Measurements from ENCODE around the gene RPL41. TPM values are rescaled to one million over a fixed set of nuclear protein-coding genes. Genes with fewer than 3 reads are reported as not detected.

Gene RPL41
- polyA plus RNA-seq, 3 donors: 2,986 to 5,048 (median 3,308) TPM

DNA sequence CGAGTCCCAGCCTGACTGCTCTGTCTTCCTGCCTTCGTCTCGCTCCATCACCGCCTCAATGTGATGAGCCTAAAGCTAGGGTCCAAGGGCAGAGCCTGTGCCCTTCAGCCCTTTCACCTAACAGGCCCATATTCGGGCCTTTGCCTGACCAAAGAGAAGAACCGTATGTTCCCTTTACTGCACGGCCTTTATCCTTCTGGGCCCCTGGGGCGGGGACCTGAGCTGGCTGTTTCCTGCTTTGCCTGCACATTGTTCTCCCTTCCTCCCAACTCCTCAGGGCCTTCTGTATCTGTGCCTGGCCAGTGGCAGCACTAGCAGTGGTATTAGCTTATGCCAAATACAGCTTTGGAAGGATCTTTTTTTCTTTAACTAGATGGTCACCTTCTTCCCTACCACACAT is 27.4 kb downstream of the RPL41 start:
- Mint-ChIP-seq H3K27ac (peak overlapping the region in 6 of 7 donors; percentile 52 to 87 (median 84)), H3K4me1 (peaks cover 29% of the 10 kb centered on the region), H3K4me3 (peak overlapping the region; percentile 27 to 35), H3K9me3 (peaks cover 0 to 2% (median 0%) of the 10 kb centered on the region in 7 donors), H3K27me3 (ENCODE audit: low read depth in 3 of 3) (peaks cover 0 to 2% (median 0%) of the 10 kb centered on the region in 3 donors), H3K36me3 (peaks cover 52 to 60% of the 10 kb centered on the region in 2 donors)
- Histone ChIP-seq H3K79me2 (ENCODE audit: insufficient read depth, low read length) (no peaks in the 10 kb centered on the region), H3K27me3 (ENCODE audit: control insufficient read depth in 2 of 2, insufficient read depth in 2 of 2, low read length in 2 of 2) (no peaks in the 10 kb centered on the region), H3K4me2 (replicated peaks; ENCODE audit: extremely low read depth, low read length, poor library complexity, severe bottlenecking) (peak overlapping the region; percentile 19), H3K36me3 (replicated peaks in 1 of 2; ENCODE audit: control insufficient read depth in 1 of 2, insufficient read depth in 2 of 2, low read length in 2 of 2) (peaks cover 41 to 53% of the 10 kb centered on the region in 2 donors), H3K4me1 (ENCODE audit: control insufficient read depth in 1 of 2, insufficient read depth in 2 of 2, low read length in 2 of 2) (peaks cover 29 to 30% of the 10 kb centered on the region in 2 donors), H3K4me3 (replicated peaks in 1 of 3; ENCODE audit: low read depth in 2 of 3, low read length in 3 of 3) (peak overlapping the region in 1 of 3 experiments; percentile 23), H2AFZ (ENCODE audit: insufficient read depth, low read depth, low read length, poor library complexity, severe bottlenecking) (peak overlapping the region; percentile 11), H3K27ac (ENCODE audit: low read depth in 1 of 2, low read length in 2 of 2) (peak overlapping the region; percentile 46 to 60), H4K20me1 (ENCODE audit: insufficient read depth, low read length) (no peaks in the 10 kb centered on the region), H3K9ac (ENCODE audit: insufficient read depth, low read length, poor library complexity, severe bottlenecking) (peak overlapping the region; percentile 19), H3K9me3 (replicated peaks in 1 of 2; ENCODE audit: control insufficient read depth in 1 of 2, insufficient read depth in 1 of 2, low read length in 2 of 2) (no peaks in the 10 kb centered on the region)
- DNase-seq: no peak
- intact Hi-C loops (cut with micrococcal nuclease): no loop called here
- 59% methylated on average over 7 of the region's 8 CpGs for WGBS (ENCODE audit: insufficient coverage)
- TF ChIP-seq, protein P1, sequence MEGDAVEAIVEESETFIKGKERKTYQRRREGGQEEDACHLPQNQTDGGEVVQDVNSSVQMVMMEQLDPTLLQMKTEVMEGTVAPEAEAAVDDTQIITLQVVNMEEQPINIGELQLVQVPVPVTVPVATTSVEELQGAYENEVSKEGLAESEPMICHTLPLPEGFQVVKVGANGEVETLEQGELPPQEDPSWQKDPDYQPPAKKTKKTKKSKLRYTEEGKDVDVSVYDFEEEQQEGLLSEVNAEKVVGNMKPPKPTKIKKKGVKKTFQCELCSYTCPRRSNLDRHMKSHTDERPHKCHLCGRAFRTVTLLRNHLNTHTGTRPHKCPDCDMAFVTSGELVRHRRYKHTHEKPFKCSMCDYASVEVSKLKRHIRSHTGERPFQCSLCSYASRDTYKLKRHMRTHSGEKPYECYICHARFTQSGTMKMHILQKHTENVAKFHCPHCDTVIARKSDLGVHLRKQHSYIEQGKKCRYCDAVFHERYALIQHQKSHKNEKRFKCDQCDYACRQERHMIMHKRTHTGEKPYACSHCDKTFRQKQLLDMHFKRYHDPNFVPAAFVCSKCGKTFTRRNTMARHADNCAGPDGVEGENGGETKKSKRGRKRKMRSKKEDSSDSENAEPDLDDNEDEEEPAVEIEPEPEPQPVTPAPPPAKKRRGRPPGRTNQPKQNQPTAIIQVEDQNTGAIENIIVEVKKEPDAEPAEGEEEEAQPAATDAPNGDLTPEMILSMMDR (IDR thresholded peaks at IDR 0.05): no peak

DNA sequence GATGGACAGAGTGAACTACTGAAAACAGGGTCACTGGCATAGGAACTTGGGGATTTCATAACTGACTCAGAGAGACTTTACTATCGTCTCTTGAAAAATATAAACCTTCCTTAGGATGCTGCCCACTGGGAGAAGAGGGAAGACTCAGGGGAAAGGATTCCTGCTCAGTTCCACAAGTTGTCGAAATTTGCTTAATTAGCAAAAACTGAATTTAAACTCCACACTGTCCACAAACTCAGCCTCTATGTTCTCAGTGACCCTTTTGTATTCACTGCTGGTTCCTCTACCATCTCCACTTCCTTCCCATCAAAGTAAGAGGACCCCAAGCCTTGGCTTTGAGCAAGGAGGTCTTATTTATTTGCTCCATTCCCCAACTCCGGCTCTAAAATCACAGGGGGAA is 28.8 kb downstream of the RPL41 start:
- TF ChIP-seq, protein P1 (IDR thresholded peaks at IDR 0.05): no peak
- peaks cover 32% of the 10 kb centered on the region for H3K4me1 Mint-ChIP-seq
- Histone ChIP-seq H3K27me3 (ENCODE audit: control insufficient read depth in 2 of 2, insufficient read depth in 2 of 2, low read length in 2 of 2) (no peaks in the 10 kb centered on the region), H2AFZ (ENCODE audit: insufficient read depth, low read depth, low read length, poor library complexity, severe bottlenecking) (no peak overlapping the region), H3K36me3 (replicated peaks in 1 of 2; ENCODE audit: control insufficient read depth in 1 of 2, insufficient read depth in 2 of 2, low read length in 2 of 2) (peaks cover 33 to 39% of the 10 kb centered on the region in 2 donors), H3K4me3 (replicated peaks in 1 of 3; ENCODE audit: low read depth in 2 of 3, low read length in 3 of 3) (no peak overlapping the region), H3K27ac (ENCODE audit: low read depth in 1 of 2, low read length in 2 of 2) (no peak overlapping the region), H3K9ac (ENCODE audit: insufficient read depth, low read length, poor library complexity, severe bottlenecking) (no peak overlapping the region), H3K9me3 (replicated peaks in 1 of 2; ENCODE audit: control insufficient read depth in 1 of 2, insufficient read depth in 1 of 2, low read length in 2 of 2) (no peaks in the 10 kb centered on the region), H3K4me1 (ENCODE audit: control insufficient read depth in 1 of 2, insufficient read depth in 2 of 2, low read length in 2 of 2) (peaks cover 31 to 32% of the 10 kb centered on the region in 2 donors), H3K79me2 (ENCODE audit: insufficient read depth, low read length) (no peaks in the 10 kb centered on the region), H4K20me1 (ENCODE audit: insufficient read depth, low read length) (no peaks in the 10 kb centered on the region), H3K4me2 (replicated peaks; ENCODE audit: extremely low read depth, low read length, poor library complexity, severe bottlenecking) (no peak overlapping the region)
- intact Hi-C loops (cut with micrococcal nuclease): no loop called here
- no CpG with 5 or more reads among the region's 3 CpGs for WGBS (ENCODE audit: insufficient coverage)
- H3K36me3 Mint-ChIP-seq: peaks cover 45 to 53% of the 10 kb centered on the region in 2 donors
- peak overlapping the region in 1 of 7 donors; percentile 32 for H3K27ac Mint-ChIP-seq
- DNase-seq: no peak
- H3K27me3 Mint-ChIP-seq (ENCODE audit: low read depth in 3 of 3): peaks cover 0 to 2% (median 0%) of the 10 kb centered on the region in 3 donors
- peaks cover 0 to 2% (median 0%) of the 10 kb centered on the region in 7 donors for H3K9me3 Mint-ChIP-seq
- no peak overlapping the region for H3K4me3 Mint-ChIP-seq

Measured in CD14-positive monocyte (primary cell).